Stimulated activated CD4-positive, alpha-beta T cell treated with anti-CD3 and anti-CD28 coated beads, TNF-alpha, amount 100 ng/mL, for 4 hours (primary cell): Measurements from ENCODE around the gene ABCC1.
"Not testable (repeated sequence)": the region's sequence is repeated elsewhere in the genome, so short reads cannot be mapped to it uniquely, and the experiment has no call there.

Experiments
- DNase-seq, 3 experiments: peaks; one replicate each; pipeline ENCODE4 v3.0.0-alpha.2; 2020; ENCODE audit warnings: low read depth in 3 of 3

Gene ABCC1

DNA sequence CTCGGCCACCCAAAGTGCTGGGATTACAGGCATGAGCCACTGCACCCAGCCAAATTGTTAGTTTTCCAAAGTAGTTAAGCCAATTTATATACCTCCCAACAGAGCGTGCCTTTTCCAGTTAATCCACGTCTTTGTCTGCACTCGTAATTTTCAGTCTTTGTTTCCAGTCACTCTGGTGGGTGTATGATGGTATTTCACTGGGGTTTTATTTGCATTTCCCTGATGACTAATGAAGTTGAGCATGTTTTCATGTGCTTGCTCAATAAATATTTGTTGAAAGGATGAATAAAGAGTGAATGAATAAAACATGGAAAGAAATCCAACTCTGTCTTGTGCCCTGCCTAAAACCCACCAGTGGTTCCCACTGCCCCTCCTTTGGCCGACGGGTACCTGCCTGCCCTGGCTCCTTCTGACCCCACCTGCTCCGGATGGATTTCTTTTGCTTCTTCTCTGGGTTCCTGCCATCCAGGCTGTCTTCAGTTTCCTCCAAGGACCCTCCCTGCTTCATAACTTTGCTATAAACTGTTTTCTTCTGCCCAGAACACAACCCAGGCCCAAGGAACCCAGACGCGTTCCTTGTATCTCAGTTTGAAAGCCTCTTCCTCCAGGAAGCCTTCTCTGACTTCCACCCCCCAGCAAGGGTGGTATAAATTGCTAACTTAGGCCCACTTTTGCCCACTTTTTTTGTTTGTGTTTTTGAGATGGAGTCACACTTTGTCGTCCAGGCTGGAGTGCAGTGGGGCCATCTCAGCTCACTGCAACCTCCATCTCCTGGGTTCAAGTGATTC is 3.0 kb upstream of the ABCC1 start:
- DNase-seq, result no peak

DNA sequence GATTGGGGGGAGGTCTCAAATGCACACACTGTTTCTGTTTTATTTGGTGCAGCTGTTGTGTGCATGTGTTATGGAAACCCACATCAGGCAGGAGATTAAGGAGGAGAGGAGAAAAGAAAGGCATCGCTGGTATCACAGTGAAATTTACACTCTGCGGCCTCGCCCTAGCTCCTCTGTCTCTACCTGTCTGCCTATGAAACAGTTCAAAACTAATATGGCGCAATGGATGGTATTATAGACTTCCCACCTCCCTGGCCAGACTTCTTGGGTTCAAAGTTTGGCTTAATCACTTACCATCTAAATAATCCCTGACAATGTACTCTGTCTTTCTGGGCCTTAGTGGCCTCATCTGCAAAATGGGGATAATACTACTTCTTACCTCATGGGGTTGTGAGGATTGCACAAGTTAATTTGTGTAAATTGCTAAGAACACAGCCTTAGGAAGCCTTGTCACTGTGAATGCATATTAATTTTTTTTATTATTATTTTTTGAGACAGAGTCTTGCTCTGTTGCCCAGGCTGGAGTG is 1.4 kb upstream of the ABCC1 start:
- DNase-seq, result no peak

DNA sequence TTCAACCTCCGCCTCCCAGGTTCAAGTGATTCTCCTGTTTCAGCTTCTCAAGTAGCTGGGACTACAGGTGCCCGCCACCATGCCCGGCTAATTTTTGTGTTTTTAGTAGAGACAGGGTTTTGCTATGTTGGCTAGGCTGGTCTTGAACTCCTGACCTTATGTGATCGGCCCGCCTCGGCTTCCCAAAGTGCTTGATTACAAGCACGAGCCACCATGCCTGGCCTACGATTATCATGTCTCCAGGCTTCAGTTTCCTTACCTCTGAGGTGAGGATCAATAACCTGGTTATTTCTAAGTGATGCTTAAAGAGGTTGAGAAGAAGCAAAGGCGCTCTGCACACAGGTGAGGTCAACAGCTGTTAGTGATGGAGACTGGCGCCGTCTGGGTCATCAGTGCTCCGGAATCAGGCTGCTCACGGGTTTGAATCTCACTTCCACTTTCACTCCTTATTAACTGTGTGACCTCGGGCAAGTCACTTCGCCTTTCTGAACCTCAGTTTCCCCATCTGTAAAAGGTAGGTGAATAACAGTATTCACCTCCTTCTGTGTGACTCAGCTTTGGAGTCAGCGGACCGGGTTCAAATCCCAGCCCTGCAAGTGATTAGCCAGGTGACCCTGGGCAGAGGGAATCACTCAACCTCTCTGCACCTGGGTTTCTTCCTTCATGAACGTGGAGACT is 745 bp upstream of the ABCC1 start:
- DNase-seq, result no peak

DNA sequence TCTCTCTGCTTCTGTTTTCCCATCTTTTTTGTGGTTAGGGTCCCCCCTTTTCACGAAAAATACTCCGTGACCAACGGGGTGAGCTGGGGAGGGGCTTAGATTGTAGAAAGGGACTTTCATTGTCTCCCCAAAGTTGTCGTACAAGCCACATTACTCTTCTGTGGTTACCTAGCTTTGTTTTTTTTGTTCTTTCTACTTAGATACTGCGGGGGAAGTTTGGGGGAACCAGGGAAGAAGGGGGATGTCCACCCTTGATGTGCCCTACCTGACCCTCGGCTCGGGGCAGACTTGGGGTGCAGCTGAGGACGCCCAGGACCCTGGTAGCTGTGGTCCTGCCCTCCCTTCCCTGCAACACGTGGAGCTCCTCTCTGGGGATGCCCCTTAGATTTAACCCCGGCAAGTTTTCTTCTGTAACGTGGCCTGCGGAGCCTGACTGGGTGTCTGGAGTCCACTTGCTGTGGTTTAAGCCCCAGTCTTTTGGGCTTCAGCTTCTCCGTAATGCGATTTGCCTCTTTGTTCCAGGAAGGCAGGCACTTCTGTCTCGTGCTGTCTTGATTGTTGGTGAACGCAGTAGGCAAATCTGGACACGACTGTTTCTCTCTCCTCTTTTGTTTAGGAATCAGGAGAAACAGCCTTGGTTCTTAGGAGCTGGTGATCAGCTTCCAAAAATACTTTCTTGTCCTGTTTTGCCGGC is 892 bp downstream of the ABCC1 start:
- DNase-seq, result peak in 2 of 3 experiments; percentile 10 to 29

DNA sequence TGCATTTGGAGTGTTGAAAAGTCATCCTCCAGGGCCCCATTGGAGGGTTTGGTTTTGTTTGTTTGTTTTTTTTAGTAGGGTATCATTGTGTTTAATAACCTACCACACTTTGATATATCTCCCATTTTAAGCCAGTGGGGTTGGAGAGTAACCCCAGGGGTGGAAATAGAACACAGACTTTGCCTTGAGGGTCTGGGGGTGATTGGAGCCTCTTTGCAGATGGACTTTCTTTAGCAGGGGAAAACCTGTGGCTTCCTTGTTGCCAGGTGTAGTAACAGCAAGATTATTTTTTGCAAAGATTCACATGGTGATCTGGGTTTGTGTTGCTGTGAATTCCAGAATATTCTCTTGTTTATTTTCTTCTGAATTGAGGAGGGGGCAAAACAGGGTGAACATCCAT is 1.5 kb downstream of the ABCC1 start:
- no peak for DNase-seq

DNA sequence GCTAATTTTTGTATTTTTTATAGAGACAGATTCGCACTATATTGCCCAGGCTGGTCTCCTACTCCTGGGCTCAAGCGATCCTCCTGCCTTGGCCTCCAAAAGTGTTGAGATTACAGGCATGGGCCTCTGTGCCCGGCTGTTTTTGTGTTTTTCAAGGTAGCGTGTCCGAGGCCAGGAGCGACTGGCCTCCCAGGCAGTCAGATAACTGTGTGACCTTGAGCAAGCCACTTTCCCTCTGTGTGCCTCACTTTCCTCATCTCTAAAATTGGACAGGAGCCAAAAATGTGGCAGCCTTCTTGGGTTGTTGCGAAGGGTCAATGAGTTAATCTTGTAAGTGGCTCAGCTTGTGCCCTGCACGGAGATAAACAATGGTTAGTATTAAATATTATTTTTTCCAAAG is 2.4 kb downstream of the ABCC1 start:
- no peak for DNase-seq

DNA sequence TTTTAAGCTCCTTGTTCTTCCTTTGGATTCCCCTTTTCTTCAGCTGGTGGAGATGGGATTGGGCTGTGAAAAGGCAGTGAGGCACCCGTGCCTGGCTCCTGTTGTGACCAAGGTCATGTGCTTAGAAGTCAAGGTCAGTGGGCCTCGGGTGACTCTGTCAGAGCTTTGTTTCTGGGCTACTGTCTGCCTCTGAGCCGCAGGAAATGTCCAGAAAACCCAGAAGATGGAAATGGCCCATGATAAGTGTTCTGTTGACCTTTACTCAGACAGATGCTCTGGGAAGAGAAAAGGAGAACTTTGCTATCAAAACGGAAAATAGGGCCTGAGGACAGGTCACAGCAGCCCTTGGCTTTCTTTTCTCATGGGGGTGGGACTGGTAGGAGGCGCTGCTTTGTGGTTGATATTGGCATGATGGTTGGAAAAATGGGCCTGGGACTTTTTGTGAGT is 2.9 kb downstream of the ABCC1 start:
- DNase-seq, result no peak

- DNase-seq, result no peak
Measured at GRCh38 chr16:15953477-15953876, 4.1 kb downstream of the ABCC1 start.

GRCh38 chr16:15953929-15954813 is 4.8 kb downstream of the ABCC1 start:
- no peak for DNase-seq

GRCh38 chr16:15954814-15955151 is 5.4 kb downstream of the ABCC1 start:
- DNase-seq, result no peak

- DNase-seq, result no peak
Measured at GRCh38 chr16:15955425-15955824, 6.0 kb downstream of the ABCC1 start.

- DNase-seq, result not testable (repeated sequence)
Measured at GRCh38 chr16:15956106-15956505, 6.7 kb downstream of the ABCC1 start.

GRCh38 chr16:15958703-15959348 is 9.4 kb downstream of the ABCC1 start:
- no peak for DNase-seq

GRCh38 chr16:15960124-15960971 is 10.9 kb downstream of the ABCC1 start:
- no peak for DNase-seq

DNA sequence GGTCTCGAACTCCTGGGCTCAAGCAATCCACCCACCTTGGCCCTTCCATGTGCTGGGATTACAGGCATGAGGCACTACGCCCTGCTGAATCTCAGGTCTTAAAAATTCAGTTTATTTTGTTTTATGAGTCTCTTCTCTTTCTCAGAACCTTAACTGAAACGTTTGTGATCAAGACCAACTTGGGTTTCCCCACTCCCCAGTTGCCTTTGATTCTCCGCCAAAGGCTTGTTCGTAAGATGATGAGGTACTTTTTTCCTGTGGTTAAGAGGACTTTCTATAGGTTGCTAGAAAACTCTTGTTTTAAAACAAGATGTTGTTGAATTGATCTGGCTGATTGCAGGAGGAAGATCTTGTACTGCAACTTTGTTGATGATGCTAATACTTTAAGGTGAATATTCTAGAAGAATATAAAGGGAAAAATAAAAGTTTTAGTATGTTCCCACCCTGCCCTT is 11.7 kb downstream of the ABCC1 start:
- peak; percentile 6 to 49 (median 48) for DNase-seq

- no peak for DNase-seq
Measured at GRCh38 chr16:15961571-15962090, 12.2 kb downstream of the ABCC1 start.

GRCh38 chr16:15963307-15963910 is 14.0 kb downstream of the ABCC1 start:
- DNase-seq, result no peak

DNA sequence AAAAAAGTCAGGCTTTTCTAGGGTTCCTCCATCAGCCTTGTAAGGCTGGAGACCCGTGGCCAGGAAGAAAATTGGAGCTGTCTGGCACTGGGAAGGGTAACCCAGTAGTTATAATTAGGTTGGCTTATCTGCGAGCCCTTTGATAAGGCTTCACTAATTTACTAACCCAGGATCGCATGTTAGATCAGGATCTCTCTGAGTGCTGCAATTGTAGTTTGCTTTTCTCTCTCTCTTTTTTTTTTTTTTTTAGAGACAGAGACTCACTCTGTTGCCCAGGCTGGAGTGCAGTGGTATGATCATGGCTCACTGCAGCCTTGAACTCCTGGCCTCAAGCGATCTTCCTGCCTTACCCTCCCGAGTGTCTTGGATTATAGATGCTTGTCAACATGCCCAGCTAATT is 17.0 kb downstream of the ABCC1 start:
- no peak for DNase-seq

- DNase-seq, result no peak
Measured at GRCh38 chr16:15966836-15967546, 17.6 kb downstream of the ABCC1 start.
